A673 (cell line): ENCODE measurements around the gene CHKA. TPM values are rescaled to one million over a fixed set of nuclear protein-coding genes. Genes with fewer than 3 reads are reported as not detected.
A peak's percentile ranks its signal among the peaks of the same experiment; 100 is the strongest.

Experiments used
- BruUV-seq: library from RNA; stranded (reverse); fragments of 400-500 nt; replicated peaks from 2 replicates; lab custom pipeline; 2021; lab: Mats Ljungman, UMichigan
- CTCF ChIA-PET: fragments of 300-600 bp; sonication (Branson Sonifier 250); formaldehyde crosslinking; loops from one replicate; lab custom pipeline; 2022; ENCODE audit warnings: antibody characterized with exemption; lab: Charles Lee
- POLR2A ChIA-PET: fragments of 300-600 bp; sonication (Branson Sonifier 250); formaldehyde crosslinking; loops from one replicate; lab custom pipeline; 2022; ENCODE audit warnings: antibody characterized with exemption; ENCODE audit not compliant: low non-redundant PET; lab: Charles Lee
- DNase-seq: peaks from one replicate; pipeline ENCODE4 v3.0.0-alpha.2; 2015; ENCODE audit warnings: low spot score
- H3K27ac ChIP-seq: fragments of 200-600 bp; sonication (generic); 2 replicates; pipeline ENCODE4 v1.5.1; 2016; ENCODE audit warnings: mixed run types, low read depth, mild to moderate bottlenecking, mixed read lengths, antibody characterized with exemption, low read length; ENCODE audit not compliant: poor library complexity, severe bottlenecking
- H3K27me3 ChIP-seq: fragments of 200-600 bp; sonication (generic); replicated peaks from 2 replicates; pipeline ENCODE4 v1.6.1; 2017; ENCODE audit warnings: mixed run types, low read depth, mild to moderate bottlenecking, mixed read lengths, antibody characterized with exemption, low read length; ENCODE audit not compliant: insufficient read depth, poor library complexity
- H3K36me3 ChIP-seq: fragments of 200-600 bp; sonication (generic); 2 replicates; pipeline ENCODE4 v1.6.1; 2016; ENCODE audit warnings: mixed run types, mild to moderate bottlenecking, mixed read lengths, antibody characterized with exemption, low read length; ENCODE audit not compliant: insufficient read depth, poor library complexity, severe bottlenecking
- H3K4me1 ChIP-seq: fragments of 200-600 bp; sonication (generic); 2 replicates; pipeline ENCODE4 v1.6.1; 2017; ENCODE audit warnings: mixed run types, mild to moderate bottlenecking, mixed read lengths, antibody characterized with exemption, low read length; ENCODE audit not compliant: insufficient read depth, poor library complexity, severe bottlenecking
- H3K4me3 ChIP-seq: fragments of 200-600 bp; sonication (generic); 2 replicates; pipeline ENCODE4 v1.5.1; 2016; ENCODE audit warnings: low read depth, mixed run types, mild to moderate bottlenecking, mixed read lengths, low read length; ENCODE audit not compliant: poor library complexity, severe bottlenecking
- H3K9me3 ChIP-seq: fragments of 200-600 bp; sonication (generic); 2 replicates; pipeline ENCODE4 v1.6.1; 2016; ENCODE audit warnings: mixed run types, low read depth, mild to moderate bottlenecking, mixed read lengths, antibody characterized with exemption, low read length; ENCODE audit not compliant: poor library complexity, severe bottlenecking
- EZH2 ChIP-seq: fragments of 200-600 bp; sonication (generic); IDR thresholded peaks from 2 replicates; pipeline ENCODE4 v1.6.1; 2017; ENCODE audit warnings: borderline replicate concordance, low read depth, mild to moderate bottlenecking, mixed read lengths, antibody characterized with exemption, low read length; ENCODE audit not compliant: poor library complexity, severe bottlenecking
- intact Hi-C: fragments of 100-400 bp; cut with micrococcal nuclease; formaldehyde crosslinking; loops from one replicate; pipeline ENCODE4 v1.10.0; 2022; ENCODE audit not compliant: unreplicated experiment
- total RNA-seq: library from RNA; stranded (reverse); gene quantifications from 2 replicates; pipeline ENCODE4 v1.2.3, GENCODE V29; 2021
- TF ChIP-seq, protein P1 (sequence below): fragments of 300-800, 200-600 bp; sonication (generic); conservative IDR thresholded peaks from 2 replicates; pipeline ENCODE4 v1.5.1; 2017; ENCODE audit warnings: low read depth, mild to moderate bottlenecking, antibody characterized with exemption, low read length, moderate library complexity, mixed read lengths

The CHKA gene
- total RNA-seq, 1 experiment from 2014 or later, result 37.5 TPM

DNA sequence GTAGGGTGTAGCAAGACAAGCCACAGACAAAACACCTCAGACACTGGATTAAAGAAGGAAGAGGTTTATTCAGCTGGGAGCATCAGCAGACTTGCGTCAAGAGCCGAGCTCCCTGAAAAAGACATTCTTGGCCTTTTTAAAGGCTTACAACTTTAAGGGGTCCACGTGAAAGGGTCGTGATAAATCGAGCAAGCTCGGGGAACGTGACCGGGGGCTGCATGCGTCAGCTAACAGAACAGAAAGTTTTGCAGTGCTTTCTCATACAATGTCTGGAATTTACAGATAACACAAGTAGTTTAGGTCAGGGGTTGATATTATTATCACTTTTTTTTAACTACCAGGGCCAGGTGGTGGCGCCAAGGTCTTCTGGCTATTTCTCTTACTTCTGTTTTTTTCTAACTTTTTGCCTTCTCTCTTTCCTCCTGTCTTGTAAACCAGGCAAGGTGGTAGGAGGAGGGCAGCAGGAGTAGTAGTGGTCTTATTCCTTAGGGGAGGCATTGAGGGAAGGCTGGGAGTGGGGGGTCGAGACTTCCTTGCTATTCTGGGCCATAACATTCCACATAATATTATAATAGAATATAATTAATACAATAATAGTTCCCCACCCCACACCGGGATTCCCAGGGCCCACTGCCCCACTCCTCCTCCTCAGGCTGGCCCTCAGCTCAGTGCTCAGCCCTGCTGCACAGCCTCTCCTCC, 111.6 kb downstream of the CHKA start:
- no peak overlapping the region for H3K27ac ChIP-seq
- no TSS peak for BruUV-seq
- POLR2A ChIA-PET, result no interaction called here
- CTCF ChIA-PET, result no interaction called here
- intact Hi-C loops, result loop anchor here (10.0 kb wide), 1 partner anchor 195 kb away; no protein-coding TSS in a partner anchor
- H3K36me3 ChIP-seq, result no peaks in the 10 kb centered on the region
- DNase-seq, result no peak
- H3K4me1 ChIP-seq, result peaks cover under 1% of the 10 kb centered on the region
- no peaks in the 10 kb centered on the region for H3K27me3 ChIP-seq
- no peaks in the 10 kb centered on the region for H3K9me3 ChIP-seq
- no peak overlapping the region for H3K4me3 ChIP-seq
- no peak for TF ChIP-seq EZH2
- TF ChIP-seq, protein P1, sequence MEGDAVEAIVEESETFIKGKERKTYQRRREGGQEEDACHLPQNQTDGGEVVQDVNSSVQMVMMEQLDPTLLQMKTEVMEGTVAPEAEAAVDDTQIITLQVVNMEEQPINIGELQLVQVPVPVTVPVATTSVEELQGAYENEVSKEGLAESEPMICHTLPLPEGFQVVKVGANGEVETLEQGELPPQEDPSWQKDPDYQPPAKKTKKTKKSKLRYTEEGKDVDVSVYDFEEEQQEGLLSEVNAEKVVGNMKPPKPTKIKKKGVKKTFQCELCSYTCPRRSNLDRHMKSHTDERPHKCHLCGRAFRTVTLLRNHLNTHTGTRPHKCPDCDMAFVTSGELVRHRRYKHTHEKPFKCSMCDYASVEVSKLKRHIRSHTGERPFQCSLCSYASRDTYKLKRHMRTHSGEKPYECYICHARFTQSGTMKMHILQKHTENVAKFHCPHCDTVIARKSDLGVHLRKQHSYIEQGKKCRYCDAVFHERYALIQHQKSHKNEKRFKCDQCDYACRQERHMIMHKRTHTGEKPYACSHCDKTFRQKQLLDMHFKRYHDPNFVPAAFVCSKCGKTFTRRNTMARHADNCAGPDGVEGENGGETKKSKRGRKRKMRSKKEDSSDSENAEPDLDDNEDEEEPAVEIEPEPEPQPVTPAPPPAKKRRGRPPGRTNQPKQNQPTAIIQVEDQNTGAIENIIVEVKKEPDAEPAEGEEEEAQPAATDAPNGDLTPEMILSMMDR, result peak; percentile 35; the same call in 1 of the 2 replicates

DNA sequence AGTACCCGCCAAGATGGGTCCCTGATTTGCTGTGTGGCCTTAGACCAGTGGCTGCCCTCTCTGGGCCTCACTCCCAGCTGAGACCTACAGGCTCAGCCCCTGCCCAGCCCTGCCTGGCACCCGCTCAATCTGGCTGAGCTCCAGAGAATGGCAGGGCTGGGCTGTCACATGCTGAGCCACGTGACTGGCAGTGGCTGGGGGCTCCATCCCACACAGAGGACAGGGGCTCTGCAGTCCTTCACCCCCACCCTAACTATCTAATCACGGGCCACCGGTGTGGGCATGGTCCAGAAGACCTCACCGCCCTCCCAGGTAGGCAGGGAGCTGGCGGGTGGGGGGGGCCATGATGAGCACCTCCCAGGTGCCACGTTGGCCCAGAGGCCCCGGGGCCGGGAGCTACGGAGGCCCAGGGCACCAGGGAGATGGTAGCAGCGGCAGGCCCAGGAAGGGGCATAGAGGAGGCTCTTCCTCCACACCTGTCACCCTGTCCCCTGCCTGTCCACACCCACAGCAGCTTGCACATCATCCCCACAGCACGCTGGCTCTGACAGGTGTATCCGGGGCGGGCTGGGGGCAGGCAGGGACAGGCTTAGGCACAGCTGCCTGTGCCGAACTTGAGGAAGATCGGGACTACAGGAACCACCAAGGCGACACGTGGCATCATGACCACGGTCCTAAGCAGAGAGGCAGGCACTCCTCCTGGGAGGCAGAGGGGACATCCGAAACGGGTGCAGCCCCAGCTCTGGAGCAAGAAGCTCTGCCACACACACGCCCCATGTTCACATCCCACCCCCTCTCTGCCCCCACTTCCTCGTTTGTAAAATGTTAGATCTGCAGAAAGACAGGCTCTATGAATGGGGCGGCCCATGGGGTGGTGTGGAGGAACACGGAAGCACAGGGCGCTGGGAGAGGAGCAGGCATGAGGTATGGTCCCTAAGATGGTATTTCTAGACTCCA, 112.5 kb downstream of the CHKA start:
- H3K4me1 ChIP-seq, result peaks cover 6% of the 10 kb centered on the region
- POLR2A ChIA-PET, result no interaction called here
- no peaks in the 10 kb centered on the region for H3K36me3 ChIP-seq

DNA sequence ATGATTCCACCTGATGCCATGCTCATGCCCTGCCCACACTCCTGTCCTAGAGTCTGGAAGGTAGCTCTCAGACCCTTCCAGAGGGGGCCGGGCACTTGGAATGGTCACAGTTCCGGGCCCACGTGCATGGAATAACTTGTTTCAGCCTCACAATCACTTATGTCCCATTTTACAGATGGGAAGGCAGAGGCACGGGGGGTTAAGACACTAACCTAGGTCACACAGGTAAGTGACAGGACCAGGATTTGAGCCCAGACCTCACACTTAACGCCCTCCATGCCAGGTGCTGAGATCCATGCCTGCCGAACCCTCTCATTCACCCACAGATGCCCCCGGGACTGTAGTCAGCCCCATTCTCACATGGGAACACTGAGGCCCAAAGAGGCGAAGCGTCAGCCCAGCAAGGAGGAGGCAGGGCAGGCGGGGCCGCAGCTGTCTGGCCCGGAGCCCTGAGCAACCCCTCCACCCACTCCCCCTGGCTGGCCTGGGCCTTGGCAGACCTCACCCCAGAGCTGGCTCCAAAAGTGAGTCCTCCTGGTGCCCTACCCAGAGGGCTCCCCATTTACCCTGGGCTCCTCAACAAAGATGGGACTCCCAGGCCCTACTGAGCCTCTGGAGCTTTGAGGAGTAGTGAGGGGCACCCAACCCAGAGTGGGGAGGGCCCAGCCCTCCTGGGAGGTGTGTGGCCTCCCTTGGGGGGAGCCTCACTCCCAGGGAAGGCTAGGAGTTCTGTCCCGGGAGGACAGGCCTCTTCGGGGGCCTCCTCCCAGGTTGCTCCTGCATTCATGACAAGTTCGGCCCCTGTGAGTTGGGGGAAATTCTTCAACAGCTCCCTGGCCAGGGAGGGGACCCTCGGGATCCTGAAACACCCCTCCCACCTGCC, 113.4 kb downstream of the CHKA start:
- H3K27ac ChIP-seq, result no peak overlapping the region
- H3K36me3 ChIP-seq, result no peaks in the 10 kb centered on the region
- no peaks in the 10 kb centered on the region for H3K9me3 ChIP-seq
- H3K27me3 ChIP-seq, result peaks cover 5% of the 10 kb centered on the region
- H3K4me1 ChIP-seq, result peaks cover 6% of the 10 kb centered on the region
- CTCF ChIA-PET, result no interaction called here
- TF ChIP-seq, protein P1, result no peak
- no peak for TF ChIP-seq EZH2
- intact Hi-C loops, result loop anchor here (10.0 kb wide), 1 partner anchor 197 kb away; no protein-coding TSS in a partner anchor
- POLR2A ChIA-PET, result interaction anchor here (0.5 kb wide), 1 partner anchor 944 kb away, joined by 3 read pairs; no protein-coding TSS in a partner anchor
- no peak for DNase-seq
- H3K4me3 ChIP-seq, result no peak overlapping the region
- BruUV-seq, result no TSS peak

More for the DNA sequence above, 112.5 kb downstream of the CHKA start:
- Histone ChIP-seq H3K9me3 (no peaks in the 10 kb centered on the region), H3K4me3 (no peak overlapping the region), H3K27ac (no peak overlapping the region), H3K27me3 (peaks cover 5% of the 10 kb centered on the region)
- DNase-seq, result no peak
- TF ChIP-seq EZH2, result no peak
- CTCF ChIA-PET, result no interaction called here
- BruUV-seq, result no TSS peak
- intact Hi-C loops, result loop anchor here (10.0 kb wide), 1 partner anchor 196 kb away; no protein-coding TSS in a partner anchor
